ENCODE results near the gene ITGB4.

DNA sequence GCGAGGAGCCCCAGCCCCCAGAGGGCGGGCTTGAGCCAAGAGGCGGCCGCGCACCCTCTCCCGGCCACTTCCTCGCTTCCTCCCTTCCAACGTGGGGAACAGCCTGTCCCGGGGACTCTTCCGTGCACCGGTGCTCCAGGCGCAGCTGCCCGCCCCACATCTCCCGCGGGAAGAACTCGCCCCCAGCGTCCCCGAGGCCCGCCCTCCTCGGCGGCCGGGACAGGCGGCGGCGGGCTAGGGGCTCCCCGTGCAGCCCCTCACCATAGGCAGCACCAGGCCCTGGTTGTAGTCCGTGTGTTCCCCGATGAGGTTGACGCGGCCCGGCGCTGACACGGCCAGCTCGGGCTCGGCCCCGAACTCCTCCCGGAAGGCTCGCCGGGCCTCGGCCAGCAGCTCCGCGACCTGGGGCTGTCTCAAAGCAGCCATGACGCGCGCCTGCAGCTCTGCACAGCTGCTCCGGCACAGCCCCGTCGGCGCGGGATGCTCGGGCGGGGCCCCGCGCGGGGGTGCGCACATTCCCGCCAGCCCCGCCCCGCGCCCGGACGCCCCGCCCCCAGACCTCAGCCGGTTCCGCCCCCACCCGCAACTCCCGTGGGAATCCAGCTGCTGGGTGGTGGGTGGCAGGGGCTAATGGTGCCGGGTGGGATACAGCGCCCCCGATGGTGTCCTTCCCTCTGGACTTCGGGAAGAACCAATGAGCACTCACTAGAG lies 43.6 kb downstream of the ITGB4 start, which contains the start of gene GALK1:
- TF ChIP-seq POLR2A (IDR thresholded peaks at IDR 0.05) (peak in 1 of 2 donors; percentile 57), CTCF (IDR thresholded peaks at IDR 0.05) (peak; percentile 12 to 75 (median 63)), EP300 (IDR thresholded peaks at IDR 0.05) (peak in 1 of 2 donors; percentile 67)

All from tibial nerve (tissue), 4 donors.